T-helper 1 cell treated with Interleukin-12 subunit alpha and Interleukin-12 subunit beta and Interleukin-4 antibody, amounts not matched to agents 30 ng/mL and 1 ng/mL, for 36 hours (primary cell): ENCODE results near the gene CTSW. TPM values are rescaled to one million over a fixed set of nuclear protein-coding genes. Genes with fewer than 3 reads are reported as not detected.
"Not testable (repeated sequence)": the region's sequence is repeated elsewhere in the genome, so short reads cannot be mapped to it uniquely, and the experiment has no call there.

Experiments
- intact Hi-C: fragments of 100-400 bp; cut with micrococcal nuclease; formaldehyde crosslinking; loops from one replicate; pipeline ENCODE4 v1.15.1; 2024
- total RNA-seq: library from RNA; stranded (reverse); gene quantifications from 2 replicates; pipeline ENCODE4 v1.2.3, GENCODE V29; 2022

The CTSW gene, protein sequence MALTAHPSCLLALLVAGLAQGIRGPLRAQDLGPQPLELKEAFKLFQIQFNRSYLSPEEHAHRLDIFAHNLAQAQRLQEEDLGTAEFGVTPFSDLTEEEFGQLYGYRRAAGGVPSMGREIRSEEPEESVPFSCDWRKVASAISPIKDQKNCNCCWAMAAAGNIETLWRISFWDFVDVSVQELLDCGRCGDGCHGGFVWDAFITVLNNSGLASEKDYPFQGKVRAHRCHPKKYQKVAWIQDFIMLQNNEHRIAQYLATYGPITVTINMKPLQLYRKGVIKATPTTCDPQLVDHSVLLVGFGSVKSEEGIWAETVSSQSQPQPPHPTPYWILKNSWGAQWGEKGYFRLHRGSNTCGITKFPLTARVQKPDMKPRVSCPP
- total RNA-seq, result 28.8 and 29.5 TPM in 2 replicates

DNA sequence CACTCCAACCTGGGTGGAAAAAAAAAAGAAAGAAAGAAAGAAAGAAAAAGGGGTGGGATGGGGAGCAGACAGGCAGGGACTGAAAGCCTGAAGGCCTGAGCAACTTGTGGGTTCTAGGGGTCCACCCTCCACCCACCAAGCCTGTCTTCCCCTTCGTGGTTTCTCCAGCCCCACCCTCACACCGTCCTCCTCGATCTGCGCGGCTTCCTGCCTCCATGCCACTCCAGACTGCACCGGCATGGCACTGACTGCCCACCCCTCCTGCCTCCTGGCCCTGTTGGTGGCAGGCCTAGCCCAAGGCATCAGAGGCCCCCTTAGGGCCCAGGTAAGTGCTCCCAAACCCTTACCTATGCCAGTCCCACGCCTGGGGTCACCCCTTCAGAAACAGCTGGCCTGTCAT lies at the start of gene CTSW:
CTSW (plus strand) TSS at position 221 of the 400 bp plus-strand sequence; CDS start at position 239, 18 bp downstream.
- intact Hi-C loops, result no loop called here

DNA sequence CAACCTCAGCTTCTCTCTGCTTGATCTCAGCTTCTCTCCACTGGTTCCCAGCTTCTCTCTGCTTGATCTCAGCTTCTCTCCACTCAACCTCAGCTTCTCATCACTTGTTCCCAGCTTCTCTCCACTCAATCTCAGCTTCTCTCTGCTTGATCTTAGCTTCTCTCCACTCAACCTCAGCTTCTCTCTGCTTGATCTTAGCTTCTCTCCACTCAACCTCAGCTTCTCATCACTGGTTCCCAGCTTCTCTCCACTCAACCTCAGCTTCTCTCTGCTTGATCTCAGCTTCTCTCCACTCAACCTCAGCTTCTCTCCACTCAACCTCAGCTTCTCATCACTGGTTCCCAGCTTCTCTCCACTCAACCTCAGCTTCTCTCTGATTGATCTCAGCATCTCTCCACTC lies 47.4 kb upstream of the CTSW start:
- intact Hi-C loops, result not testable (repeated sequence)

GRCh38 chr11:65833297-65834030 lies 46.2 kb upstream of the CTSW start, which contains the start of gene SNX32:
TSS of gene SNX32 (plus strand) at chr11:65833963. CDS start at chr11:65834066, 103 bp downstream.
- intact Hi-C loops, result loop anchor here (1.0 kb wide), 5 partner anchors 15 to 218 kb away; partner anchors contain the start of genes BANF1, CFL1, EIF1AD and PCNX3

- intact Hi-C loops, result no loop called here
Observed at GRCh38 chr11:65834202-65834601, 45.4 kb upstream of the CTSW start.

GRCh38 chr11:65842144-65842543 lies 37.5 kb upstream of the CTSW start:
- intact Hi-C loops, result no loop called here

- intact Hi-C loops, result no loop called here
Observed at GRCh38 chr11:65843811-65844210, 35.8 kb upstream of the CTSW start.

DNA sequence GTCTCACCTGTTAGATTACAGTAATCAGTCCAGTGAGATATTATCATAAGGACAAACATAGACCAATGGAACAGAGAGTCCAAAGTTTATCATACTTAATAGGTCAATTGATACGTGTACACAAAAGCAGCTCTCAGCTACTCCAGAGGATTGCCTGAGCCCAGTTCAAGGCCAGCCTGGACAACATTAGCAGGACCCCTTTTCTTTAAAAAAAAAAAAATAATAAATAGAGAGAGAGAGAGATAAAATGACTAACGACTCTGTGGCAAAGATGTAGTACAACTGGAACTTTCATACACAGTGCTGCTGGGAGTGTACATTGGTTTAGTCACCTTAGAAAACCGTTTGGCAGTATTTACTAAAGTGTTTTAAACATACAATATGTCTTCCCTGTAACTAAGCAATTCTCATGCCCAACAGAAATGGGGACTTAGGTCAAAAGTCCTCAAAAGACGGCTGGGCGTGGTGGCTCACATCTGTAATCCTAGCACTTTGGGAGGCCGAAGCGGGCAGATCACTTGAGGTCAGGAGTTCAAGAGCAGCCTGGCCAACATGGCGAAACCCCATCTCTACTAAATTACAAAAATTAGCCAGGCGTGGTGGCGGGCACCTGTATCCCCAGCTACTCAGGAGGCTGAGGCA lies 35.3 kb upstream of the CTSW start:
- intact Hi-C loops, result no loop called here

DNA sequence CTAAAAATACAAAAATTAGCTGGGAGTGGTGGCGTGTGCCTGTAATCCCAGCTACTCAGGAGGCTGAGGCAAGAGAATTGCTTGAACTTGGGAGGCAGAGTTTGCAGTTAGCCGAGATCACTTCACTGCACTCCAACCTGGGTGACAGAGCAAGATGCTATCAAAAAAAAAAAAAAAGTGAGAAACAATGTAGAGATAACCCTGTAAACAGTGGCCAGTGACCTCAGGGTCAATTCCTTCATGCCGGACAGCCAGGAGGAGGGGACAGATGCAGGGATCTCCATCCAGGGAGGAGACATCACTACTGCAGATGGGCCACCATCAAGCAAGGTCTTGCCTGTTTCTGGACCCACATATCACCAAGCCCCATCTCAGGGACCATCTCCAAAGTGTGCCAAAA lies 31.9 kb upstream of the CTSW start:
- intact Hi-C loops, result no loop called here

GRCh38 chr11:65848693-65849092 lies 30.9 kb upstream of the CTSW start:
- intact Hi-C loops, result not testable (repeated sequence)

DNA sequence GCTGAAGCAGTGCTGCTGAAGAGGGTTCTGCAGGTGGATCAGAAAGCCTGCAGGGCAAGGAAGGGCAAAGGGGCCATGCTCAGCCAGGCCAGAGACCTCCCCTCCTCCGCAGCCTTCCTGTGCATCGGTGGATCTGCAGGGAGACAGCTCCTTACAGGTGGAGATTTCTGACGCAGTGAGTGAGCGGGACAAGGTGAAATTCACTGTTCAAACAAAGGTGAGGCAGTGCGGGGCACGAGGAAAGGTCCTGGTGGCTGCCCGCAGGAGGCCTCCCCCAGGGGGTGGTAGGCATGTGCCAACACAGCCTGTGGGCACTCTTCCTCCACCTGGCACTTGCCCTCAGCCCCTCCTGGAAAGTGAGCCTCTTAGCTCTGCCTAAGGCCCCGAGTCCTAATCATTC lies 30.3 kb upstream of the CTSW start:
- intact Hi-C loops, result no loop called here

DNA sequence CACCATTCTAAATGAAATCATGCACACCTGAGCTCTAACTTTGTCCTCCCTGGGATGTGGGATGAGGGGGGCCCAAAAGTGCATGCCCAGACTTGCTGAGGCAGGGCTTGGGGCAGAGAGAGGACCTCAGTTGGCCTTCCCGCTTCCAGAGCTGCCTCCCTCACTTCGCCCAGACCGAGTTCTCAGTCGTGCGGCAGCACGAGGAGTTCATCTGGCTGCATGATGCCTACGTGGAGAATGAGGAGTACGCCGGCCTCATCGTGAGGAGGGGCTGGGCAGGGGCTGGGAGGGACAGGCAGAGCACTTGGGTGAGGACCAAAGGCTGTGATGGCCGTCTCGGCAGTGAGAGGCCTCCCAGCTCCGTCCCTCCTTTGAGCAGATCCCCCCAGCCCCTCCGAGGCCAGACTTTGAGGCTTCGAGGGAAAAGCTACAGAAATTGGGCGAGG lies 29.8 kb upstream of the CTSW start:
- intact Hi-C loops, result no loop called here

DNA sequence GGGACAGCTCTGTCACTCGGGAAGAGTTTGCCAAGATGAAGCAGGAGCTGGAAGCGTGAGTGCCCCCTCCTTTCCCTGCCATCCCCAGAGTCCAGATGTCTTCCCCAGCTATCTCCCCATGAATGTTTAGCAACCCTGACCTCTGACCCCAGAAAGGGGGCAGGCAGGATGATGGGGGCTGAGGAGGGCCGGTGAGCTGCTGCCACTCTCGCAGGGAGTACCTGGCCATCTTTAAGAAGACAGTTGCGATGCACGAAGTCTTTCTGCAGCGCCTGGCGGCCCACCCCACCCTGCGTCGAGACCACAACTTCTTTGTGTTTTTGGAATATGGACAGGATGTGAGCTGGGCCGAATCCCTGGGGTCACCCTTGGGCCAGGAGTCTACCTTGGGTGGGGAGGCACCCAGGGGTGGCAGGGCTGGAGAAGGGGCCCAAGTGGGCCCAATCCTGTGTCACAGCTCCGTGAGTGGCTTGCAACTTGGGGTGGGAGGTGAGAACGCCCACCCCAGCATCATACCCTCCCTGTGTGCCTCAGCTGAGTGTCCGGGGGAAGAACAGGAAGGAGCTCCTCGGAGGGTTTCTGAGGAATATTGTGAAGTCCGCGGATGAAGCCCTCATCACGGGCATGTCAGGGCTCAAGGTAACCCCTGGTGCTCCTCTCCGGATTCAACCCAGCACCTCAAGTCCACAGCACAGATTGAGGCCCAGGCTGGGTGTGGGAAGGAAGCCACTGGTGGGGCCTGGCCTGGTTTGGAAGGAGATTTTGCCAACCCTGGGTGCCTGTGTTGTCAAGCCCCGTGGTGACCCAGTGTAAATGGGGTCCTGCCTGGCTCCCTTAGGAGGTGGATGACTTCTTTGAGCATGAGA lies 29.2 kb upstream of the CTSW start:
- intact Hi-C loops, result no loop called here

- intact Hi-C loops, result no loop called here
Observed at GRCh38 chr11:65851083-65851579, 28.5 kb upstream of the CTSW start.

DNA sequence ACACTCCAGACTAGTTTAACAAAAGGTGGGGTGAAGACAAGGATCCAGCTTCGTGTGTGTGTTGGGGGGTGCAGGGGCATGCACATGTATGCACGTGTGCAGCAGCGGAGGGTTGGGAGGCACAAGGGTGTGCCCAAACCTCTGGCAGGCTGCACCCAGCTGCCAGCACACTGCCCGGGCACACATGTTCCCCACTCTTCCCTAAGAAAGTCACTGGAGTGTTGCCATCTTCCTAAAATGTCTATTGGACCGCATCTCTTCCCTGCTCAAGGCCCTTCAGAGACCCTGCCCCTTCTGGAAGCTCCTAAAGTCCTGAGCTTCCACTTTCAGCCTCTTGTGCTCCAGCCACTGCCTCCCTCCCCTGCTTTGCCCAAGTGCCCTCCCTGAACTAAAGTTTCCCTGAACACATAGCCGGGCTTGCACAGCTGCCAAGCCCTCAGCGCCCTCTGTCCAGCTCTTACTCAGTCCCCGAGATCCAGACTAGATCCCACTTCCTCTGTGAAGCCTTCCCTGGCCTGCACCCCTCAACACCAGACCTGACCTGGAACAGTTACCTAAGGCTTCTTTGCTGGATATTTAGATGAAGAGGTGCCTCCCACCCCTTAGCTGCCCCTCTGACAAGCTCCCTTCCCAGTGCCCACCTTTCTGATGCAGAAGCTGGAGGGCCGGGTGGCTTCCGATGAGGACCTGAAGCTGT lies 27.7 kb upstream of the CTSW start:
- intact Hi-C loops, result no loop called here

DNA sequence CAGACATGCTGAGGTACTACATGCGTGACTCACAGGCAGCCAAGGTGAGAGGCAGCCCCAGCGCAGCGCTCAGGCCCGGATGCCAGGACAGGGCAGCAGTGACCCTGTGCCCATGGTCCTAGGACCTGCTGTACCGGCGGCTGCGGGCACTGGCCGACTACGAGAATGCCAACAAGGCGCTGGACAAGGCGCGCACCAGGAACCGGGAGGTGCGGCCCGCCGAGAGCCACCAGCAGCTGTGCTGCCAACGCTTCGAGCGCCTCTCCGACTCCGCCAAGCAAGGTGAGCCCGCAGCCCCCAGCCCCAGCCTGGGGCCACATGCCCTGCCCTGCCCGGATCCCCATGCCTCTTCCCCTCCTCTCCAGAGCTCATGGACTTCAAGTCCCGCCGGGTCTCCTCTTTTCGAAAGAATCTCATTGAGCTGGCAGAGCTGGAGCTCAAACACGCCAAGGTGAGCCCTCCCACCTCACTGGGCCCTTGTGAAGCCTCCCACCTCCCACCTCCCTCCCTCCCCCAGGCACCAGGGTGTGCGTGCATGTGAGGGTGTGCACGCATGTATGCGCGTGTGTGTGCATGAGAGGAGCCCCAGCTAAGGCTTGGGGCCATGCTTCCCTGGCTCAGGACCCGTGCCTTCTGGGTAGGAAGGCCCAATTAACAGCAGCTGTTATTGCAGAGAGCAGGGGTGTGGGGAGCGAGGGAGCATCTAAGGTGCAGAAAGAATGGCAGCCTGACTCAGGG lies 27.0 kb upstream of the CTSW start:
- intact Hi-C loops, result no loop called here

- intact Hi-C loops, result no loop called here
Observed at GRCh38 chr11:65853246-65853979, 26.2 kb upstream of the CTSW start.

GRCh38 chr11:65854161-65854592 lies 25.5 kb upstream of the CTSW start:
- intact Hi-C loops, result no loop called here
